HG03521 (cell line): ENCODE measurements around the gene C16orf74.

Experiments used
- ATAC-seq: cut with Tn5 transposase; IDR thresholded peaks from one replicate; pipeline ENCODE4 v1.9.1; 2021; ENCODE audit warnings: mild to moderate bottlenecking, moderate library complexity; ENCODE audit not compliant: unreplicated experiment

The C16orf74 gene

DNA sequence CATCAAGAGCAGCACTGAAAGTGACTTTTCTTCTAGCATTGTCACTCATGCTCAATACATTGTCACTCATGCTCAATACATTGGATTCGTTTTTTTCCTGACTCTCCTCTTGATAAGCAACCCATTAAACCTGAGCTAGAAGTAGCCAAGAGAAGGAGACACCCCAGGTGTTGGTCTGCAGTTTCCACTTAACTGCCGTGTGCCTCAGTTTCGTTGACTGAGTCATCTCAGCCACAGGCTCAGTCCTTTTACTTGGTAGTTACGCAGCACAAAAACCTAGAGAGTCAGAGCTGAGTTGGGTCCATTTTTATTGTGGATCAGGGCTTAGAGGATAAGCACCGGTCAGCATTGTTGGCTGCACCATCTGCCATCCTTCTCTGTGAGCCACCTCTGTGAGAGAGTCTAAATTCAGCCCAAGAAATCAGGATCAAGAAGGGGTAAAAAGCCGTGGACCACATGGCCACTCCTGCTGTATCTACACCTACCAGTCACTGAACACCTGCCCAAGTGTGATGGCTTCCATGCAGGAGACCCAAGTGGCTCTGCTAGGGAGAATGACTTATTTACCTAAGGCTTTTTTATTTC lies 73.4 kb downstream of the C16orf74 start:
- ATAC-seq = no peak

DNA sequence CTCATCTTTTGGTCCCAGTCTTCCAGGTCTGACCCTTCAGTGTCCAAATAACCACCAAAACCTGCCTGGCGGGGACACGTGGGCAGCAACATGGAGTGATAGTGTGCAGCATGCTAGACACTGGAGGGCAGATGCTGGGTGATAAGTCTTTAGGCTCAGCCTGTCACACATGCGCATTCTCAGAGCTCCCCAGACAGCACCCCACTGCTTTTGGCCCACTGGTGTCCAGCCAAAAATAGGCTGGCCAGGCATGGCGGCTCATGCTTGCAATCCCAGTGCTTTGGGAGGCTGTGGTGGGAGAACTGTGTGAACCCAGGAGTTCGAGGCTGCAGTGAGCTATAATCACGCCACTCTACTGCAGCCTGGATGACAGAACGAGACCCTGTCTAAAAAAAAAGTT lies 74.4 kb downstream of the C16orf74 start:
- no peak for ATAC-seq

DNA sequence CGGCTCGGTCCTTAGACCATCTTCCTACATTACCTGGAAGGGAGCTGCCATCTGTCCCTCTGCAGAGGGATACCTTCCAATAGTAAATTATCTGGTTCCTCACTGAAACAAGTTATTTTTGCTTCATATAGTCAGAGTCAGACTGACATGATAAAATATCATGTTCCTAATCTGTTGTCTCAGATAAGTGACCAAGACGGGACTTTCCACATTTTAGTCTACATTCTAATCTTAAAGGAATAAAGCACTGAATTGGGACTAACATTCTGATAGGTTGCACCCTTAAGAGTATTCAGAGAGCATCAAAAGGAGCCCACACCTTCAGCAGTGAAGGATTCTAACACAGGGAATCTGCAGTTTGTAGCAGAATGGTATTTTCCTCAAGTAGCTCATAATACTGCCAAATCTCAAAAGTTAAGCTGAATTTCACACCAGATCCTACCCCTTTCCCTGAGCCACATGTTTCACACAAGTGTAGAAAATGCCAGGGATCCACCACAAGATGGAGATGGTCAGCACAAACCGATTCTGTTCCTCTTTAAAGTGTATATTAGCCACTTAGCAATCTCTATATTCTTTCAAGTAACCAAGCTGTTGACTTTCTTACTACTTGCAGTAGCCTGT lies 75.5 kb downstream of the C16orf74 start:
- no peak for ATAC-seq

DNA sequence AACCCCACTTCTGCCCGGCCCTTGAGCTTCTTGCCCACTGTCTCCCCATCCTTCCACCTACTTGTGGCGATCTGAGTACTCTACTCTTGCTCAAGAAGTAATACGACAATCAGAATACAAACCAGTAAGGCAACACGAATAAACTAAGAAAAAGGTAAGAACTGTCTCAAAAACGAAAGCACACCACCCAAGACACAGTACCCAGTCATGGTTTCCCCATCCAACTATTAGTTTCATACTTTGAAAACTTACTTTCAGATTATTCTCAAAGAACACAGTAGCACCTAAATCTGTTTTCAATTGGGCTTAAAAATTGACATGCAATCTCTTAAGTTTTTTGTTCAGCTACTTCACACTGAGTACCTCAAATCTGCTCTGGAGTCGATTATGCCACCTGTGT lies 76.1 kb downstream of the C16orf74 start:
- no peak for ATAC-seq

DNA sequence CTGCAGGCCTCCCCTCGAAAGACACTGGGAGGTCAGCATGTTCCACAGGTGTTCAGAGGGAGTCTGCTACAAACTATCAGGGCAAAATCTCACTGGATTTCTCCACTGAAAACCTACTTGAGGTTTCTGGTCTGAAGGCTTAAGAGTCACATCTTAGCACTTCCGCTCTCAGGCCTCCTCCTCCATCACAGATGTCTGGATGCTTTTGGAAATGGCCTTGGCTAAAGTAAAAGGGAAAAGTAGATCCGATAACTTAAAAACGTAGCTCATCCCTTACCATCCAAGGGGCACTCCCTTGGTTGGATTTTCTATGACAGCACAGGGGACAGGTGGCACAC lies 76.5 kb downstream of the C16orf74 start:
- ATAC-seq = no peak

DNA sequence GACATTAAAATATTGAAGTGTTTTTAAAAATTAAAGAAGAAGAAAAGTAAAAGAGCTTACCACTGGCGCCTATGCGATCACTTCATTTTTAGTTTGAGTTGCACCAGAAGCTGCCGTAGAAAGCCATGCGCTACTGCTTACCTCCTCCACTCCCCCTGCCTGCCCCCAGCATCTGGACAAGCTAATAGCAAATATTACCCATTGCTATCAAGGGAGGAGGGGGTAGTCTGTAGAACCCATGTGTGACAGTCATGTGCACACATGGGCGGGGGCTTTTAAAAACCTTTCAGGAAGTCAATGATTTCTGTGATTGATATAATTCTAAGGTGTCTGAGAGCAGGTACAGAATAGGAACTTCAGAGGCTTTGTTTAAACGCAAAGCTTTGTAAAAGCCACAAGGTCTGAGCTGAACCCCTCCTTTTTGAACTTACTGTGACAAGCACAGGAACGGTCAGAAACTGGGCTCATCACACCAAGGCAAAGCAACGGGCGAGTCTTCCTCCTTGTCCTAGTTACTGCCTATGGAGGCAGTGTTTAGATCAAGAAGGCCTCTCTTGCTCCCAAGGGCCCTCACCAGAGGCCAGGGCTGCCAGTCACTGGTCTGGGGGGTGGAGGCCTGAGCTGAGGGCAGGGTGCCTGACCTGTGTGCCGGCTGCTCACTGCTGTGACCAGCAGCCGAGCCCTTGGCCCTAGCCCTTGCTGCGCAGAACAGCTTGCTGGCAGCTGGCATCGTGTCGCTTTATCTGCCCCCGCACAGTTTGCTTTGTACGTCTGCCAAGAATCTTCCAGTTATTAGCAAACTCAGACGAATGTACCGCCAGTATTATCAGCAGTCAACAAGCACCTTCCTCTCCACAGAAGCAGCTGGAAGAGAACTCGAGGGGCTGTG lies 77.1 kb downstream of the C16orf74 start:
- no peak for ATAC-seq

DNA sequence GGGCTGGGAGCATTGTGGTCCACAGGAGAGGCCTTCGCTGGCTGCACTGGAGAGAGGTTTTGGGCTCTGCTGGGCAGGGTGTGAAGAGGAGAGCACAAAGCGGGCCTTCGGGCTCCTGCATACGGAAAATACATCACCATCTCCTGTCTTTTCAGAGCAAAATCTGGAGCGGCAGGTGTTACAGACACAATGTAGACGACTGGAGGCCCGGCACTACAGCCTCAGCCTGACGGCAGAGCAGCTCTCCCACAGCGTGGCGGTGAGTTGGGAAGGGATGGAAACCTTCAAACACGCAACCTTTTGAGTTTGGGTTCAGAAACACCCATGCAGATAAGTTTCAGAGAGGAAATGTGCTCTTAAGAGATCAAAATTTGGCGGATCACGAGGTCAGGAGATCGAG lies 80.1 kb downstream of the C16orf74 start:
- no peak for ATAC-seq

DNA sequence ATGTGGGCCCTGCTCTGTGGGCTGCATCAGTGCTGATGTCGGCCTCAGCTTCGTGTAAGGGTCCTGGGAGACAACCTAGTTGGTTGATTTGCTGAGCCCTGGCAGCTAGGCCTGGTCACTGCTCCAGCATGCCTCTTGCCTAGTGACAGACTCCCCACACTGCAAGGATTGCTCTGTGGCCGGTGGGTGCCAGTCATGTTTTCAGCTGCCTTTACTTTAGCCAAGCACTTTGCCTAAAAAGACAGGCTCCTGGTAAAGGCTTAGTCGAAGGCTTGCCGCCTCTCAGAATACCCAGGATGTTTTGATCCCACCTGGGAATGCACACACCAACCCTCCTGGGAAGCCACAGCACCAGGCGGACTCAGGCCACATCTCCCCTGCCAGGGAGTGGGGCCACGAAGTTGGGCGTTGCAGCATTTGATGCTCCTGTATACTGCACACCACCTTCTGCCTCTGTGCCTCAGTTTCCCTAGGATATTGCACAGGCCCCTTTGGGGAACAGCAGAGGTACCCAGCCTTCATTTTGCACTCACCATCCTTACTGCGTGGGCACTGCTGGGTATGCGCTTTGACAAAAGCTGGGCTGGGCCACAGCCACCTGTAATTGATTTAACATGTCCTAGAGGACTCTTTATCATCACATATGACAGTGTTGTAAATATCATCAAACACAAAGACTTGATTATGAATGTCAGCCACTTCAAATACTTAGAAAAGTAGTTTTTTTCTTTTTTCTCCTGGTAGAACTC lies 82.0 kb downstream of the C16orf74 start:
- ATAC-seq = no peak

DNA sequence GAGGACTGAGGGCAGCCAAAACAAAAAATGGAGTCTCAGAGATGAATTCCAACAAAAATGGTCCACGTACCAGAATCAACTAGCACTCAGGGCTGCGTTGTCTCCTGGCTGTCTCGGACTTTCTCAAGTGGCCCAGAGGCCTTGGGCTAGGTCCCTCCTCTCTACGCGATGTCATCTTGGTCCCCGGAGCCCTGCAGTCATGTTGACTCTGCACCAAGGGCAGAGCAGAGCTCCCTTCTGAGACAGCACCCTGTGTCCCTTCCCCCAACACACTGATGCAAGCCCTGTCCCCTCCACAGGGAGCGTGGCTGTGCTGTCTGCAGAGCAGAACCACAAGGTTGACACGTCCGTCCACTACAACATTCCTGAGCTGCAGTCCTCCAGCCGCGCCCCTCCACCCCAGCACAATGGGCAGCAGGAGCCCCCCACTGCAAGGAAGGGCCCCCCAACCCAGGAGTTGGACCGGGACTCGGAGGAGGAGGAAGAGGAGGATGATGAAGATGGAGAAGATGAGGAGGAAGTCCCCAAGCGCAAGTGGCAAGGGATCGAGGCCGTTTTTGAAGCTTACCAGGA lies 83.0 kb downstream of the C16orf74 start:
- ATAC-seq = no peak

DNA sequence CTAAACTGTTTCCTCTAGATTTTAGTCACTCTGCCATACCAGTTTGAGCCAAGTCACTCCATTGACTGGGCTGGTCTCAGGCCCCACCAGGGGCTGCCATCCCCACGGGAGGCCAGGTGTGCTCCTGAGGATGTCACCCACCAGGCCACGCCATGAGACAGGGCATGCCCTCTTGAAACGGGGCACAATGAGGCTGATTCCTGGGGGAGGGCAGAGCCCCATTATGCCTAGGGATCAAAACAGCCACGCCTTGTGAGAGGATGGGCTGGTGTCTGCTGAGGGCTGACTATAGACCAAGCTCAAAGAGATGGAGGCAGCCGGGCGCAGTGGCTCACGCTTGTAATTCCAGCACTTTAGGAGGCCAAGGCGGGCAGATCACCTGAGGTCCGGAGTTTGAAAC lies 83.6 kb downstream of the C16orf74 start:
- no peak for ATAC-seq

DNA sequence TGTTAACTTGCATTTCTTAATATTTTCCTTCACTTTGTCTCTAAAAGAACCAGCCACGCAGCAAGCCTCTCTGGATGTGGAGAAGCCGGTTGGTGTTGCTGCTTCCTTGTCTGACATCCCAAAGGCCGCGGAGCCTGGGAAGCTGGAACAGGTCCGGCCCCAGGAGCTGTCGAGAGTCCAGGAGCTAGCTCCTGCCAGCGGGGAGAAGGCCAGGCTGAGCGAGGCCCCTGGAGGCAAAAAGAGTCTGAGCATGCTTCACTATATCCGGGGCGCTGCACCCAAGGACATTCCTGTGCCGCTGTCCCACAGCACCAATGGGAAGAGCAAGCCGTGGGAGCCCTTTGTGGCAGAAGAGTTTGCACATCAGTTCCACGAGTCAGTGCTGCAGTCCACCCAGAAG lies 85.0 kb downstream of the C16orf74 start:
- ATAC-seq = no peak

DNA sequence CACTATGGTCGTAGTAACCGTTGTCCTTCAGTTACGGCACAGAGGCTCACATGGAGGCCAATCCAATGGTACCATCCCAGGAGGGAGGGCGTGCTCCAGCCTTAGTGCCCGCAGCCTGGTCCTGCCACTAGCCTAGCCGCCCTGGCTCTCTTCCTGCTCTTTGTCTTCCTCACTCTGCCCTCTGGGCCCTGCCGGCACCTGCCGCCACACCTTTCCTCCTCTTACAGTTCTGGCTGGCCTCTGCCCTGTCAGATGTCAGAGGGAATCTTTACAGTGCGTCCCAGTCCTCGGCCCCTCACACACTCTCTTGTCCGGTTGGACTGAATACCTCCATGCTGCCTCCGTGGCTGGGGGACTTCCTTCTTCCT lies 85.5 kb downstream of the C16orf74 start:
- ATAC-seq = no peak

DNA sequence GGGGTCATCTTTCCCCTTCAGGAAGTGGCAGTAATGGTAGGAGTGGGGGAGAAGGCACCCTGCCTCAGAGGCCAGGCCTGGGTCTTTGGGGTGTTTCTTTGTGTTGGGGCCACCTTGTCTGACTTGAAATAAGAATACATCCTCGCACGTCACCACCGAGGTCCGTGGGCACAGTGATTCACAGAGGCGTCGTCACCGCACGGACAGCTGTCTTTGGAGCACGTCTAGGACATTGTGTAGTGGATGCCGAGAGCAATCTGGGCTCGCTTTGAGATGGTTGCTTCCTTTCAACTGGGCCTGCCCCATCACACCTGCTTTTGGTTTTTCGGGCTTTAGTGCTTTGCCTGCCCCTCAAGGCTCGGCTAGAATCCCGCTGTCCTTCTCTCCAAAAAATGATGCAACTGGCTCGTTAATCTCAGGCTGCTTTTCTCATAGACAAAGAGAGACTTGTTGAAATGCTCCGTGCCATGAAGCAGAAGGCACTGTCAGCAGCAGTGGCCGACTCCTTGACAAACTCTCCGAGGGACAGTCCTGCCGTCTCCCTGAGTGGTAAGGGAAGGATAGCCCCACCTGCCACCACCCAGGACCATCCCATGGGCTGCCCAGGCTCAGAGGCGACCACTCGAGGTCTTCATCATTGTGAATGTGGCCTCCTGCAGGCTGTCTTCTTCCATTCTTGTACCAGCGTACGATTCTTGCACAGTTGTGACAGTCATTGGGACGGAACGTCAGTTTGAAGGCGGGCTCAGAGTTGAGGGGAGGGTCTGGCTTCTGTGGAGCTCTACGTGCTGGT lies 86.1 kb downstream of the C16orf74 start:
- ATAC-seq = no peak

DNA sequence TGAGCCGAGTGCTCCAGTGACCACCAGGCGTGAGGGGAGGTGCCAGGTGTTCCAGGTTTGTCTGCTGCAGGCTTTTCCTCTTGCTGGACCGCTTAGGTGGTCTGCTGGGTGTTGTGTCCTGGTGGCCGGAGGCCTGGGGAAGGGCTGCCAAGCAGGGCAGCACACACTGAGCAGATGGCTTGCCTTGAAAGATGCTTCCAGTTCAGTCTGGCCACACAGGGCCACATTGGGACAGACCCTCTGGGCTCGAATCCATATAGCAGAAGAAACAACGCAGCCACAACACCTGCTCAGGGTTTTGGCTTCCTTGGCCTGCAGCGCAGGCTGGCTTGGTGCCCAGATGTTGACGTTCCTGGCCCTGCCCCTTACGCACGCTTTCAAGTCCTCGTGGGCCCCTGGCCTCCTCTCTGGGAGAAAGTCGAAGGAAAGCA lies 87.0 kb downstream of the C16orf74 start:
- no peak for ATAC-seq

DNA sequence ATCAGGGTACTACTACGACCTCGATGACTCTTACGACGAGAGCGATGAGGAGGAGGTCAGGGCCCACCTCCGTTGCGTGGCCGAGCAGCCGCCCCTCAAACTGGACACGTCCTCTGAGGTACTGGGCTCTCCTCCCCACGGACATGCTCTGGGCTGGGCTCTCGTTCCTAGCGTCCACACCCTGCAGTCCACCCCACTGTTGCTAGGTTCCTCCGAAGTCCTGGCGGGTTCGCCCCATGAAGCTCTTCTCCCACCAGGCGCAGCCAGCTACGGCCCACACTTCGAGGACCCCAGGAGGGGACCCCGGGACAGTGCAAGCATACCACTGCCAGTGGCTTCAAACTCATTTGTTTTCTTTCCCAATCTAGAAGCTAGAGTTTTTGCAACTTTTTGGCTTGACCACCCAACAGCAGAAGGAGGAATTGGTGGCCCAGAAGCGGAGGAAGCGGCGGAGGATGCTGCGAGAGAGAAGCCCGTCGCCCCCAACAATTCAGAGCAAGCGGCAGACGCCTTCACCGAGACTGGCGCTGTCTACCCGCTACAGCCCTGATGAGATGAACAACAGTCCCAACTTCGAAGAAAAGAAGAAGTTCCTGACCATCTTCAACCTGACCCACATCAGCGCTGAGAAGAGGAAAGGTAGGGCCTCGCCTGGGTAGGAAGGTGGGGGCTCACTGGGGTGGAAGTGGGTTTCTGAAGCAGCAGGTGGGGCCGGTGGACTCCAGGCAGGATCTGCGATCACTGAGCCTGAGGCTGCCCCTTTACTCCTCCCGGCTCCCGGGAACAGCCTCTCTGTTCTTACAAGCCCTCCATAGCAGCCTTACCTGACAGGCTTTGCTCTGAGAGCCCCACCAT lies 87.7 kb downstream of the C16orf74 start:
- no peak for ATAC-seq

DNA sequence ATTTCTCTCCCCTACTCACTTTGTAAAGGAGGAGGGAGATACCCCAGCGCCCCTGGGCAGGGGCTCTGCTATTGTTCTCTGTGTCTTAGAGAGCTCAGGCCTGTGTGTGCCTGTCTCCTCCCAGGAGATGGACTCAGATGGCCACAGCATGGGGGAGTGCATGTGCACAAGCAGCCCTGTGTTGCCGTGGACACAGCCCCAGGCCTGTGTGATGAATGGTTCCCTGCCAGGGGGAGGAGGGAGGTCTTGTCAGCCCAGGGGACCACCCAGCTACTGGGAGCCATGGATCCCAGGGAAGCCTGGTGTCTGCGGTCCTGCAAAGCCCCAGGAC lies 88.4 kb downstream of the C16orf74 start:
- no peak for ATAC-seq

DNA sequence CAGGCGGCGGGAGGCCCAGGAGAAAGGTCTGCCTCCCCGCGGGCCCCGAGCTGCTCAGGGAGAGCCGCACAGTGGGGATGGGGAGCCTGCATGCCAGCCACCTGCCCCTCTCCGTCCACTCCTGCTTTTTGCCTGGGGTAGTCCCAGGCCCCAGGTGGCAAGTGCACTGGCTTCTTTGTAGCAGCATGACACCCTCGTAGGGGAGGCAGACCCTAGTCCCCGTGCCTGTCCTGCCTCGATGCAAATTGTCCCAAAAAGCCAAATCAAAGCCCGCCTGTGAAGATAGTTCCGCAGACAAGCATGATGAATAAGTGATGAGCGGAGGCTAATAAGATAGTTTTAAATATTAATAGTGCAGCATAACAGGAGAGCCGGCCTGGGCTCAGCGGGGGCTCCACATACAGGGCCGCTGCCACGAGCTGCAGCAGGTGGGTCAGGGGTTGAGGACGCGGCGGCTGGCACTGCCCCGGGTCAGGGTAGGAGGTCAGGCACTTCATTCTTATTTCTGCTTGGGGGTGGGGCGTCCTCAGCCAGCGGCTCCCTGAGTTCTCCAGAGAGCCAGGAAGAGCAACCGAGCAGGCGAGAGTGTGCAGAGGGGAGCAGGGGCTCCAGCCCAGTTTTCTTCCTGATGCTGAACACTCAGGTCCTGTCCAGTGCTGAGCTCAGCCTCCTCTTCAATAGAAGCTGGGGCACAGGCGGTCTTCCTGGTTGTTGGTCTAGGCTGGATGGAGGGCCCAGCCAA lies 89.0 kb downstream of the C16orf74 start:
- ATAC-seq = no peak

DNA sequence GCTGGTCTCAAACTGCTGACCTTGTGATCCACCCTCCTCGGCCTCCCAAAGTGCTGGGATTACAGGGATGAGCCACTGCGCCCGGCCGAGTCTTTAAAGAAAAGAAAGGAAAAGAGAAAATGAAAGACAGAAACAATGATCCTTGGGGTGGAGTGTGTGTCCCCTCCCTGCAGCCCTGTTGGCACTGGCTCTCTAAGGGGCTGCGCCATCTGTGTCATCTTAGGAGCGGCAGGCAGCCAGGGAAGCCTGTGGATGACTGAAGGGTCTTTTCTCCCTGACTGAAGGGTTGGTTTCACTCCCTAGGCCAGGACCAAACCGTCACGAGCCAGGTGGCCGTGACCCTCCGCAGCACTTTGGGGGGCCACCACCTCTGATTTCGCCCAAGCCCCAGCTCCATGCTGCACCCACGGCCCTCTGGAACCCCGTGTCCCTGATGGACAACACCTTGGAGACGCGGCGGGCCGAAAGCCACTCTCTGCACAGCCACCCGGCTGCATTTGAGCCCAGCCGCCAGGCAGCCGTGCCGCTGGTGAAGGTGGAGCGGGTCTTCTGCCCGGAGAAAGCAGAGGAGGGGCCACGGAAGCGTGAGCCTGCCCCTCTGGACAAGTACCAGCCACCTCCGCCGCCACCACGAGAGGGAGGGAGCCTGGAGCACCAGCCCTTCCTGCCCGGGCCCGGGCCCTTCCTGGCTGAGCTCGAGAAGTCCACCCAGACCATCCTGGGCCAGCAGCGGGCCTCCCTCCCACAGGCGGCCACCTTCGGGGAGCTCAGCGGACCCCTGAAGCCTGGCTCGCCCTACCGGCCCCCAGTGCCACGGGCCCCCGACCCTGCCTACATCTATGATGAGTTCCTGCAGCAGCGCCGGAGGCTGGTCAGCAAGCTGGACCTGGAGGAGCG lies 89.8 kb downstream of the C16orf74 start:
- ATAC-seq = no peak
